ENCODE measurements around the gene PRRG2. TPM values are rescaled to one million over a fixed set of nuclear protein-coding genes. Genes with fewer than 3 reads are reported as not detected.

The PRRG2 gene
- total and polyA plus RNA-seq, 10 of the 15 experiments (the other 5 are each of a cell fraction or from before 2014, with no cell fraction given) = 0.09 to 2.1 (median 0.86) TPM

DNA sequence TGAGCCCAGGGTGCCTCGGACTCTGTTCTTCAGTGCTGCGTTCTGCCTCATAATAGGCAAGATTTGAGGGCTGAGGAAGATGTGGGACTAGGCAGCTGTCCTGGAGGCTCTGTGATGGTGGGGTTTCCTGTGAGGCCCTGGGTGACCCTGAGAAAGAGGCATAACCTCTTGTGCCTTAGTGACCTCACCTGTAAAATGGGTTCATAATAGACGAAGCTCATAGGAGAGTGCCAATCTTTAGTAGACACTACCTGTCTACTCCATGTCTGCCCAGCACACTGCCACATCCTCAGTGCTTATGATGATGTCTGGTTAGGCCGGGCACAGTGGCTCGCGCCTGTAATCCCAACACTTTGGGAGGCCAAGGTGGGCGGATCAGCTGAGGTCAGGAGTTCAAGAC lies 35.4 kb downstream of the PRRG2 start:
- Histone ChIP-seq H3K4me1 (ENCODE audit: control insufficient read depth, insufficient read depth, low read length) (no peaks in the 10 kb centered on the region; the same call in 1 of the 2 replicates), H3K36me3 (ENCODE audit: control insufficient read depth in 2 of 2, insufficient read depth in 2 of 2, low read length in 1 of 2) (peaks cover 18 to 19% of the 10 kb centered on the region in 2 experiments), H3K27me3 (replicated peaks in 1 of 2; ENCODE audit: control insufficient read depth in 2 of 2, insufficient read depth in 2 of 2, low read length in 1 of 2) (no peaks in the 10 kb centered on the region), H3K79me2 (ENCODE audit: control insufficient read depth, insufficient read depth, low read length) (no peaks in the 10 kb centered on the region), H3K9me3 (replicated peaks; ENCODE audit: control insufficient read depth, insufficient read depth, low read length) (no peaks in the 10 kb centered on the region; the same call in 2 of the 3 replicates), H2AFZ (ENCODE audit: control insufficient read depth, low read depth, low read length) (no peak overlapping the region), H3K27ac (ENCODE audit: control insufficient read depth, insufficient read depth) (no peak overlapping the region), H4K20me1 (ENCODE audit: control insufficient read depth, insufficient read depth) (no peaks in the 10 kb centered on the region), H3K9ac (ENCODE audit: control insufficient read depth, insufficient read depth, low read length) (no peak overlapping the region), H3K4me3 (no peak overlapping the region), H3K4me2 (ENCODE audit: control insufficient read depth, insufficient read depth) (no peak overlapping the region)
- BruUV-seq (replicated peaks) = no TSS peak
- TF ChIP-seq NRF1 (conservative IDR thresholded peaks at IDR 0.05; ENCODE audit: low read depth, low read length) (no peak), NFIC (IDR thresholded peaks at IDR 0.05; ENCODE audit: low read depth, low read length) (no peak), JUNB (IDR thresholded peaks at IDR 0.05) (no peak), IKZF2 (IDR thresholded peaks at IDR 0.05) (no peak), ZZZ3 (IDR thresholded peaks at IDR 0.05; ENCODE audit: control insufficient read depth, insufficient read length, low read depth) (no peak), ASH2L (IDR thresholded peaks at IDR 0.05; ENCODE audit: borderline replicate concordance, low read depth) (no peak), DPF2 (IDR thresholded peaks at IDR 0.05) (no peak), ZNF217 (IDR thresholded peaks at IDR 0.05) (no peak), SPI1 (IDR thresholded peaks at IDR 0.05; ENCODE audit: borderline replicate concordance, insufficient read depth, low read depth, low read length) (no peak), TBL1XR1 (IDR thresholded peaks at IDR 0.05; ENCODE audit: low read depth, low read length) (no peak), BHLHE40 (IDR thresholded peaks at IDR 0.05; ENCODE audit: borderline replicate concordance in 1 of 2, low read depth in 2 of 2, low read length in 1 of 2) (no peak), CHD1 (IDR thresholded peaks at IDR 0.05; ENCODE audit: low read depth, low read length) (no peak), CREB1 (IDR thresholded peaks at IDR 0.05; ENCODE audit: low read depth) (no peak), ZBED1 (IDR thresholded peaks at IDR 0.05; ENCODE audit: borderline replicate concordance) (no peak), ZSCAN29 (IDR thresholded peaks at IDR 0.05) (no peak), SREBF2 (IDR thresholded peaks at IDR 0.05; ENCODE audit: low read length) (no peak), YBX1 (IDR thresholded peaks at IDR 0.05) (no peak)
- TF ChIP-seq, protein P1, sequence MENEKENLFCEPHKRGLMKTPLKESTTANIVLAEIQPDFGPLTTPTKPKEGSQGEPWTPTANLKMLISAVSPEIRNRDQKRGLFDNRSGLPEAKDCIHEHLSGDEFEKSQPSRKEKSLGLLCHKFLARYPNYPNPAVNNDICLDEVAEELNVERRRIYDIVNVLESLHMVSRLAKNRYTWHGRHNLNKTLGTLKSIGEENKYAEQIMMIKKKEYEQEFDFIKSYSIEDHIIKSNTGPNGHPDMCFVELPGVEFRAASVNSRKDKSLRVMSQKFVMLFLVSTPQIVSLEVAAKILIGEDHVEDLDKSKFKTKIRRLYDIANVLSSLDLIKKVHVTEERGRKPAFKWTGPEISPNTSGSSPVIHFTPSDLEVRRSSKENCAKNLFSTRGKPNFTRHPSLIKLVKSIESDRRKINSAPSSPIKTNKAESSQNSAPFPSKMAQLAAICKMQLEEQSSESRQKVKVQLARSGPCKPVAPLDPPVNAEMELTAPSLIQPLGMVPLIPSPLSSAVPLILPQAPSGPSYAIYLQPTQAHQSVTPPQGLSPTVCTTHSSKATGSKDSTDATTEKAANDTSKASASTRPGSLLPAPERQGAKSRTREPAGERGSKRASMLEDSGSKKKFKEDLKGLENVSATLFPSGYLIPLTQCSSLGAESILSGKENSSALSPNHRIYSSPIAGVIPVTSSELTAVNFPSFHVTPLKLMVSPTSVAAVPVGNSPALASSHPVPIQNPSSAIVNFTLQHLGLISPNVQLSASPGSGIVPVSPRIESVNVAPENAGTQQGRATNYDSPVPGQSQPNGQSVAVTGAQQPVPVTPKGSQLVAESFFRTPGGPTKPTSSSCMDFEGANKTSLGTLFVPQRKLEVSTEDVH (IDR thresholded peaks at IDR 0.05; ENCODE audit: low read depth, partially characterized antibody) = no peak
- TF ChIP-seq, protein P2, sequence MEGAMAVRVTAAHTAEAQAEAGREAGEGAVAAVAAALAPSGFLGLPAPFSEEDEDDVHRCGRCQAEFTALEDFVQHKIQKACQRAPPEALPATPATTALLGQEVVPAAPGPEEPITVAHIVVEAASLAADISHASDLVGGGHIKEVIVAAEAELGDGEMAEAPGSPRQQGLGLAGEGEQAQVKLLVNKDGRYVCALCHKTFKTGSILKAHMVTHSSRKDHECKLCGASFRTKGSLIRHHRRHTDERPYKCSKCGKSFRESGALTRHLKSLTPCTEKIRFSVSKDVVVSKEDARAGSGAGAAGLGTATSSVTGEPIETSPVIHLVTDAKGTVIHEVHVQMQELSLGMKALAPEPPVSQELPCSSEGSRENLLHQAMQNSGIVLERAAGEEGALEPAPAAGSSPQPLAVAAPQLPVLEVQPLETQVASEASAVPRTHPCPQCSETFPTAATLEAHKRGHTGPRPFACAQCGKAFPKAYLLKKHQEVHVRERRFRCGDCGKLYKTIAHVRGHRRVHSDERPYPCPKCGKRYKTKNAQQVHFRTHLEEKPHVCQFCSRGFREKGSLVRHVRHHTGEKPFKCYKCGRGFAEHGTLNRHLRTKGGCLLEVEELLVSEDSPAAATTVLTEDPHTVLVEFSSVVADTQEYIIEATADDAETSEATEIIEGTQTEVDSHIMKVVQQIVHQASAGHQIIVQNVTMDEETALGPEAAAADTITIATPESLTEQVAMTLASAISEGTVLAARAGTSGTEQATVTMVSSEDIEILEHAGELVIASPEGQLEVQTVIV (IDR thresholded peaks at IDR 0.05; ENCODE audit: borderline replicate concordance, partially characterized antibody) = no peak
- TF ChIP-seq, protein P3, sequence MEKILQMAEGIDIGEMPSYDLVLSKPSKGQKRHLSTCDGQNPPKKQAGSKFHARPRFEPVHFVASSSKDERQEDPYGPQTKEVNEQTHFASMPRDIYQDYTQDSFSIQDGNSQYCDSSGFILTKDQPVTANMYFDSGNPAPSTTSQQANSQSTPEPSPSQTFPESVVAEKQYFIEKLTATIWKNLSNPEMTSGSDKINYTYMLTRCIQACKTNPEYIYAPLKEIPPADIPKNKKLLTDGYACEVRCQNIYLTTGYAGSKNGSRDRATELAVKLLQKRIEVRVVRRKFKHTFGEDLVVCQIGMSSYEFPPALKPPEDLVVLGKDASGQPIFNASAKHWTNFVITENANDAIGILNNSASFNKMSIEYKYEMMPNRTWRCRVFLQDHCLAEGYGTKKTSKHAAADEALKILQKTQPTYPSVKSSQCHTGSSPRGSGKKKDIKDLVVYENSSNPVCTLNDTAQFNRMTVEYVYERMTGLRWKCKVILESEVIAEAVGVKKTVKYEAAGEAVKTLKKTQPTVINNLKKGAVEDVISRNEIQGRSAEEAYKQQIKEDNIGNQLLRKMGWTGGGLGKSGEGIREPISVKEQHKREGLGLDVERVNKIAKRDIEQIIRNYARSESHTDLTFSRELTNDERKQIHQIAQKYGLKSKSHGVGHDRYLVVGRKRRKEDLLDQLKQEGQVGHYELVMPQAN (conservative IDR thresholded peaks at IDR 0.05) = no peak
- ChIA-PET SMC1A (ENCODE audit: uncharacterized antibody, unreplicated experiment) (no interaction called here), CTCF (interaction anchor here (1.3 to 1.6 kb wide), 2 partner anchors 15 to 65 kb away, joined by 3 to 4 read pairs; no protein-coding TSS in a partner anchor), RAD21 (ENCODE audit: unreplicated experiment) (no interaction called here), POLR2A (interaction anchor here (0.7 kb wide), 1 partner anchor 97 kb away, joined by 3 read pairs; no protein-coding TSS in a partner anchor)
- ATAC-seq (no peak), FAIRE-seq (no peak), DNase-seq (ENCODE audit: low read depth, low spot score) (no peak)
- 88% methylated on average over 7 of the region's 7 CpGs for WGBS (ENCODE audit: insufficient coverage, insufficient replicate concordance, low lambda C conversion rate, missing lambda C conversion rate)
- in situ Hi-C loops (cut with MboI) = no loop called here
- intact Hi-C loops (cut with micrococcal nuclease; ENCODE audit: unreplicated experiment) = no loop called here
